SK-N-SH (cell line): ENCODE results near the gene FRMD5.

Experiments
- CTCF ChIP-seq: fragments of 200-600 bp; sonication (generic); IDR thresholded peaks from 2 replicates; pipeline ENCODE4 v1.6.1; 2017; ENCODE audit warnings: antibody characterized with exemption, mild to moderate bottlenecking, moderate library complexity
- FOSL2 ChIP-seq: IDR thresholded peaks from 2 replicates; pipeline ENCODE4 v1.4.0; 2012; ENCODE audit warnings: low read depth, mild to moderate bottlenecking, moderate library complexity, borderline replicate concordance
- GABPA ChIP-seq: IDR thresholded peaks from 2 replicates; pipeline ENCODE4 v1.4.0; 2012; ENCODE audit warnings: low read depth, mild to moderate bottlenecking

GRCh38 chr15:43916326-43916660 lies 278.8 kb downstream of the FRMD5 start:
- TF ChIP-seq FOSL2 (no peak), CTCF (no peak), GABPA (no peak)
